ENCODE measurements around the gene PDCD11.

Gene PDCD11

DNA sequence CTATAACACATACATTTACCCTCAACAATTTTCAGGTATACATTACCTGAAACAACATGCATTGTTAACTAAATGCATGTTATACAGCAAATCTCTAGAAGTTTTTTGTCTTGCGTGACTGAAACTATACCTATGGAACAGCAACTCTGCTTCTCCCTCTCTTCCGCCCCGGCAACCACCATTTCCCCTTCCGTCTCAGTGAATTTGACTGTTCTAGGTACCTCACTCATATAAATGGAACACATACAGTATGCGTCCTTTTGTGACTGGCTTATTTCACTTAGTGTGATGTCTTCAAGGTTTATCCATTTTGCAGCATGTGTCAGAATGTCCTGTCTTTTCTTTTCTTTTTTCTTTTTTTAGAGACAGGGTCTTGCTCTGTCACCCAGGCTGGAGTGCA lies 33.2 kb downstream of the PDCD11 start:
- Histone ChIP-seq H3K27ac (replicated peaks) (no peak overlapping the region), H3K4me3 (replicated peaks; ENCODE audit: insufficient read depth, low read length) (no peak overlapping the region), H3K27me3 (ENCODE audit: insufficient read depth, poor library complexity, severe bottlenecking) (no peaks in the 10 kb centered on the region)
- TF ChIP-seq REST (IDR thresholded peaks at IDR 0.05; ENCODE audit: insufficient replicate concordance, low read depth) (no peak), POLR2AphosphoS5 (IDR thresholded peaks at IDR 0.05; ENCODE audit: low read depth) (no peak), SPI1 (IDR thresholded peaks at IDR 0.05; ENCODE audit: borderline replicate concordance, low read depth) (no peak), GABPA (IDR thresholded peaks at IDR 0.05; ENCODE audit: low read depth) (no peak)
- TF ChIP-seq, protein P1, sequence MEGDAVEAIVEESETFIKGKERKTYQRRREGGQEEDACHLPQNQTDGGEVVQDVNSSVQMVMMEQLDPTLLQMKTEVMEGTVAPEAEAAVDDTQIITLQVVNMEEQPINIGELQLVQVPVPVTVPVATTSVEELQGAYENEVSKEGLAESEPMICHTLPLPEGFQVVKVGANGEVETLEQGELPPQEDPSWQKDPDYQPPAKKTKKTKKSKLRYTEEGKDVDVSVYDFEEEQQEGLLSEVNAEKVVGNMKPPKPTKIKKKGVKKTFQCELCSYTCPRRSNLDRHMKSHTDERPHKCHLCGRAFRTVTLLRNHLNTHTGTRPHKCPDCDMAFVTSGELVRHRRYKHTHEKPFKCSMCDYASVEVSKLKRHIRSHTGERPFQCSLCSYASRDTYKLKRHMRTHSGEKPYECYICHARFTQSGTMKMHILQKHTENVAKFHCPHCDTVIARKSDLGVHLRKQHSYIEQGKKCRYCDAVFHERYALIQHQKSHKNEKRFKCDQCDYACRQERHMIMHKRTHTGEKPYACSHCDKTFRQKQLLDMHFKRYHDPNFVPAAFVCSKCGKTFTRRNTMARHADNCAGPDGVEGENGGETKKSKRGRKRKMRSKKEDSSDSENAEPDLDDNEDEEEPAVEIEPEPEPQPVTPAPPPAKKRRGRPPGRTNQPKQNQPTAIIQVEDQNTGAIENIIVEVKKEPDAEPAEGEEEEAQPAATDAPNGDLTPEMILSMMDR (IDR thresholded peaks at IDR 0.05; ENCODE audit: insufficient read depth, low read length), result no peak
- no peak for DNase-seq (ENCODE audit: low read depth in 1 of 2, low spot score in 1 of 2)

GRCh38 chr10:103431902-103432301 lies 35.5 kb downstream of the PDCD11 start:
- DNase-seq (ENCODE audit: low read depth in 1 of 2, low spot score in 1 of 2), result no peak
- Histone ChIP-seq H3K27me3 (ENCODE audit: insufficient read depth, poor library complexity, severe bottlenecking) (no peaks in the 10 kb centered on the region), H3K4me3 (replicated peaks; ENCODE audit: insufficient read depth, low read length) (no peak overlapping the region), H3K27ac (replicated peaks) (no peak overlapping the region)
- TF ChIP-seq REST (IDR thresholded peaks at IDR 0.05; ENCODE audit: insufficient replicate concordance, low read depth) (no peak), POLR2AphosphoS5 (IDR thresholded peaks at IDR 0.05; ENCODE audit: low read depth) (no peak)
- TF ChIP-seq, protein P1 (IDR thresholded peaks at IDR 0.05; ENCODE audit: insufficient read depth, low read length), result no peak

GRCh38 chr10:103433858-103434257 lies 37.4 kb downstream of the PDCD11 start:
- no peak overlapping the region for H3K4me3 ChIP-seq (replicated peaks; ENCODE audit: insufficient read depth, low read length)
- 0 out of 2 replicates have a peak, but pooled peaks have one; percentile 8 for TF ChIP-seq SPI1 (IDR thresholded peaks at IDR 0.05; ENCODE audit: borderline replicate concordance, low read depth)
- TF ChIP-seq, protein P1 (IDR thresholded peaks at IDR 0.05; ENCODE audit: insufficient read depth, low read length), result no peak
- 0 out of 2 replicates have a peak, but pooled peaks have one; percentile 20 for TF ChIP-seq POLR2AphosphoS5 (IDR thresholded peaks at IDR 0.05; ENCODE audit: low read depth)
- TF ChIP-seq REST (IDR thresholded peaks at IDR 0.05; ENCODE audit: insufficient replicate concordance, low read depth), result no peak
- no peaks in the 10 kb centered on the region for H3K27me3 ChIP-seq (ENCODE audit: insufficient read depth, poor library complexity, severe bottlenecking)
- 0 out of 2 replicates have a peak overlapping the region, but pooled peaks have one; percentile 12 for H3K27ac ChIP-seq (replicated peaks)
- DNase-seq (ENCODE audit: low read depth in 1 of 2, low spot score in 1 of 2), result peak in 1 of 2 experiments; percentile 80

Measured in HL-60 (cell line).